Neural progenitor cell (in vitro differentiated cells): ENCODE data around the gene PHRF1. TPM values are rescaled to one million over a fixed set of nuclear protein-coding genes. Genes with fewer than 3 reads are reported as not detected.

ENCODE experiments used
- DNase-seq: peaks from one replicate; pipeline ENCODE4 v3.0.0-alpha.2; 2016; ENCODE audit warnings: low spot score
- H2AFZ ChIP-seq: fragments of 200-600 bp; sonication (generic); replicated peaks from 2 replicates; pipeline ENCODE4 v1.6.1; 2016; ENCODE audit warnings: antibody characterized with exemption
- H3F3A ChIP-seq: fragments of 200-600 bp; sonication (generic); 2 replicates; pipeline ENCODE4 v1.6.1; 2016; ENCODE audit warnings: antibody characterized with exemption, low read depth
- H3K27ac ChIP-seq: fragments of 200-600 bp; sonication (generic); 2 replicates; pipeline ENCODE4 v1.5.1; 2016; ENCODE audit warnings: mild to moderate bottlenecking
- H3K27me3 ChIP-seq: fragments of 200-600 bp; sonication (generic); 2 replicates; pipeline ENCODE4 v1.6.1; 2016; ENCODE audit warnings: mild to moderate bottlenecking, moderate library complexity
- H3K36me3 ChIP-seq: fragments of 200-600 bp; sonication (generic); 2 replicates; pipeline ENCODE4 v1.5.1; 2016
- H3K4me1 ChIP-seq: fragments of 200-600 bp; sonication (generic); 2 replicates; pipeline ENCODE4 v1.6.1; 2016; ENCODE audit warnings: mixed run types
- H3K4me2 ChIP-seq: fragments of 200-600 bp; sonication (generic); 2 replicates; pipeline ENCODE4 v1.6.1; 2016
- H3K4me3 ChIP-seq: fragments of 200-600 bp; sonication (generic); 2 replicates; pipeline ENCODE4 v1.5.1; 2016
- H3K79me2 ChIP-seq: fragments of 200-600 bp; sonication (generic); 2 replicates; pipeline ENCODE4 v1.6.1; 2016; ENCODE audit warnings: low read depth
- H3K9ac ChIP-seq: fragments of 200-600 bp; sonication (generic); 2 replicates; pipeline ENCODE4 v1.6.1; 2016
- H3K9me3 ChIP-seq: fragments of 200-600 bp; sonication (generic); 2 replicates; pipeline ENCODE4 v1.5.1; 2016; ENCODE audit warnings: low read depth
- H4K20me1 ChIP-seq: fragments of 200-600 bp; sonication (generic); 2 replicates; pipeline ENCODE4 v1.6.1; 2016; ENCODE audit warnings: low read depth
- H3K27ac Mint-ChIP-seq: 3 replicates; pipeline ENCODE4 v1.8.0; 2021; ENCODE audit warnings: mixed read lengths
- H3K27me3 Mint-ChIP-seq: 2 replicates; pipeline ENCODE4 v1.8.0; 2022; ENCODE audit warnings: low read depth, mild to moderate bottlenecking, inconsistent platforms, moderate library complexity, mixed read lengths; ENCODE audit not compliant: insufficient read depth
- H3K36me3 Mint-ChIP-seq: 3 replicates; pipeline ENCODE4 v1.8.0; 2021; ENCODE audit warnings: mixed read lengths
- H3K4me1 Mint-ChIP-seq: 3 replicates; pipeline ENCODE4 v1.8.0; 2021; ENCODE audit warnings: mixed read lengths
- H3K4me3 Mint-ChIP-seq: 3 replicates; pipeline ENCODE4 v1.8.0; 2021; ENCODE audit warnings: mild to moderate bottlenecking, moderate library complexity, mixed read lengths
- H3K9me3 Mint-ChIP-seq: 3 replicates; pipeline ENCODE4 v1.8.0; 2020; ENCODE audit warnings: mixed read lengths
- CTCF ChIP-seq: fragments of 200-600 bp; sonication (generic); IDR thresholded peaks from 2 replicates; pipeline ENCODE4 v1.5.1; 2017; ENCODE audit warnings: antibody characterized with exemption, mild to moderate bottlenecking
- EZH2 ChIP-seq: fragments of 200-600 bp; sonication (generic); IDR thresholded peaks from 2 replicates; pipeline ENCODE4 v1.6.1; 2017; ENCODE audit warnings: antibody characterized with exemption, mild to moderate bottlenecking, moderate library complexity
- EZH2phosphoT487 ChIP-seq: fragments of 200-600 bp; sonication (generic); IDR thresholded peaks from 2 replicates; pipeline ENCODE4 v1.6.1; 2017; ENCODE audit warnings: antibody characterized with exemption
- total RNA-seq: library from RNA; depleted of rRNA; stranded (reverse); fragments of >200 nt; gene quantifications from 2 replicates; pipeline ENCODE4 v1.2.3, GENCODE V29; 2015; ENCODE audit warnings: low replicate concordance

Gene PHRF1
- total RNA-seq, 1 donor from 2014 or later = 9.8 TPM

GRCh38 chr11:550746-551085 is 25.6 kb upstream of the PHRF1 start:
- H3K27me3 Mint-ChIP-seq = peaks cover 5% of the 10 kb centered on the region
- H3K79me2 ChIP-seq = no peaks in the 10 kb centered on the region
- TF ChIP-seq EZH2 = no peak
- no peak for TF ChIP-seq CTCF
- no peak for TF ChIP-seq EZH2phosphoT487
- no peaks in the 10 kb centered on the region for H3K36me3 Mint-ChIP-seq
- H3K4me3 Mint-ChIP-seq = no peak overlapping the region
- no peak overlapping the region for H3K27ac Mint-ChIP-seq
- DNase-seq = no peak
- peaks cover 10% of the 10 kb centered on the region for H3K4me1 Mint-ChIP-seq
- H4K20me1 ChIP-seq = no peaks in the 10 kb centered on the region
- no peaks in the 10 kb centered on the region for H3K9me3 ChIP-seq
- no peak overlapping the region for H2AFZ ChIP-seq
- H3K9ac ChIP-seq = no peak overlapping the region
- H3F3A ChIP-seq = peaks cover 2% of the 10 kb centered on the region
- no peaks in the 10 kb centered on the region for H3K9me3 Mint-ChIP-seq
- peaks cover 3% of the 10 kb centered on the region for H3K4me1 ChIP-seq
- H3K27me3 ChIP-seq = peaks cover 15% of the 10 kb centered on the region
- no peaks in the 10 kb centered on the region for H3K36me3 ChIP-seq
- H3K4me2 ChIP-seq = no peak overlapping the region
- H3K4me3 ChIP-seq = no peak overlapping the region
- no peak overlapping the region for H3K27ac ChIP-seq

- peaks cover 5% of the 10 kb centered on the region for H3K27me3 Mint-ChIP-seq
- no peak overlapping the region for H3K4me3 Mint-ChIP-seq
- H3K36me3 Mint-ChIP-seq = no peaks in the 10 kb centered on the region
- no peaks in the 10 kb centered on the region for H3K36me3 ChIP-seq
- no peaks in the 10 kb centered on the region for H3K9me3 ChIP-seq
- peaks cover 10% of the 10 kb centered on the region for H3K4me1 Mint-ChIP-seq
- no peaks in the 10 kb centered on the region for H4K20me1 ChIP-seq
- H3K79me2 ChIP-seq = no peaks in the 10 kb centered on the region
- H3K4me1 ChIP-seq = peaks cover 4% of the 10 kb centered on the region
- no peak overlapping the region for H3K27ac ChIP-seq
- peaks cover 19% of the 10 kb centered on the region for H3K27me3 ChIP-seq
- TF ChIP-seq CTCF = no peak
- TF ChIP-seq EZH2 = no peak
- no peak for TF ChIP-seq EZH2phosphoT487
- no peak overlapping the region for H3K4me2 ChIP-seq
- no peak for DNase-seq
- H2AFZ ChIP-seq = no peak overlapping the region
- H3K4me3 ChIP-seq = no peak overlapping the region
- H3F3A ChIP-seq = peaks cover 5% of the 10 kb centered on the region
- no peak overlapping the region for H3K27ac Mint-ChIP-seq
- no peaks in the 10 kb centered on the region for H3K9me3 Mint-ChIP-seq
- H3K9ac ChIP-seq = no peak overlapping the region
These were observed 25.1 kb upstream of the PHRF1 start for GRCh38 chr11:551131-551530.

- no peak overlapping the region for H3K27ac ChIP-seq
- no peaks in the 10 kb centered on the region for H3K79me2 ChIP-seq
- peaks cover 7% of the 10 kb centered on the region for H3K4me1 ChIP-seq
- no peak overlapping the region for H2AFZ ChIP-seq
- no peaks in the 10 kb centered on the region for H3K9me3 Mint-ChIP-seq
- no peak overlapping the region for H3K27ac Mint-ChIP-seq
- no peak overlapping the region for H3K4me2 ChIP-seq
- H3K36me3 ChIP-seq = no peaks in the 10 kb centered on the region
- H3K27me3 Mint-ChIP-seq = peaks cover 6% of the 10 kb centered on the region
- no peaks in the 10 kb centered on the region for H3K36me3 Mint-ChIP-seq
- H3K4me3 ChIP-seq = no peak overlapping the region
- no peak overlapping the region for H3K4me3 Mint-ChIP-seq
- TF ChIP-seq CTCF (no peak), EZH2phosphoT487 (no peak), EZH2 (no peak)
- H3K27me3 ChIP-seq = peaks cover 24% of the 10 kb centered on the region
- H4K20me1 ChIP-seq = peaks cover 4% of the 10 kb centered on the region
- H3K4me1 Mint-ChIP-seq = peaks cover 10% of the 10 kb centered on the region
- no peak for DNase-seq
- no peak overlapping the region for H3K9ac ChIP-seq
- peaks cover 9% of the 10 kb centered on the region for H3F3A ChIP-seq
- no peaks in the 10 kb centered on the region for H3K9me3 ChIP-seq
These were observed 24.7 kb upstream of the PHRF1 start for GRCh38 chr11:551596-551995.
